Karpas-422 (cell line): ENCODE measurements around the gene ATG10. TPM values are rescaled to one million over a fixed set of nuclear protein-coding genes. Genes with fewer than 3 reads are reported as not detected.
"Not testable (repeated sequence)": the region's sequence is repeated elsewhere in the genome, so short reads cannot be mapped to it uniquely, and the experiment has no call there.

Experiments used
- DNase-seq: peaks from one replicate; pipeline ENCODE4 v3.0.0-alpha.2; 2015
- H2AFZ ChIP-seq: fragments of 200-600 bp; sonication (generic); 2 replicates; pipeline ENCODE4 v1.6.1; 2014; ENCODE audit warnings: antibody characterized with exemption, low read length, mixed read lengths
- H3K27ac ChIP-seq: fragments of 200-600 bp; sonication (generic); 2 replicates; pipeline ENCODE4 v1.5.1; 2014; ENCODE audit warnings: mild to moderate bottlenecking, low read length, moderate library complexity
- H3K27me3 ChIP-seq: fragments of 200-600 bp; sonication (generic); 2 replicates; pipeline ENCODE4 v1.6.1; 2014; ENCODE audit warnings: low read length, mixed read lengths
- H3K36me3 ChIP-seq: fragments of 200-600 bp; sonication (generic); 2 replicates; pipeline ENCODE4 v1.6.1; 2014; ENCODE audit warnings: low read length, mixed read lengths; ENCODE audit not compliant: insufficient read depth
- H3K4me1 ChIP-seq: fragments of 200-600 bp; sonication (generic); 2 replicates; pipeline ENCODE4 v1.6.1; 2014; ENCODE audit warnings: mild to moderate bottlenecking, low read length, mixed read lengths
- H3K4me2 ChIP-seq: fragments of 200-600 bp; sonication (generic); 2 replicates; pipeline ENCODE4 v1.6.1; 2014; ENCODE audit warnings: low read length, low read depth, mild to moderate bottlenecking; ENCODE audit not compliant: poor library complexity, severe bottlenecking
- H3K4me3 ChIP-seq: fragments of 200-600 bp; sonication (generic); 2 replicates; pipeline ENCODE4 v1.5.1; 2014; ENCODE audit warnings: mild to moderate bottlenecking, antibody characterized with exemption, low read length, mixed read lengths
- H3K79me2 ChIP-seq: fragments of 200-600 bp; sonication (generic); 2 replicates; pipeline ENCODE4 v1.6.1; 2014; ENCODE audit warnings: mild to moderate bottlenecking, low read length, mixed read lengths
- H3K9ac ChIP-seq: fragments of 200-600 bp; sonication (generic); 2 replicates; pipeline ENCODE4 v1.6.0; 2014; ENCODE audit warnings: low read length
- H3K9me2 ChIP-seq: fragments of 200-600 bp; sonication (generic), shearing (Covaris generic); replicated peaks from 2 replicates; pipeline ENCODE4 v1.6.0; 2014; ENCODE audit warnings: mild to moderate bottlenecking, low read length, moderate library complexity; ENCODE audit not compliant: insufficient read depth
- H3K9me3 ChIP-seq: fragments of 300-700, 200-600 bp; sonication (generic); 2 replicates; pipeline ENCODE4 v1.6.1; 2014; ENCODE audit warnings: low read length, mixed read lengths
- H4K20me1 ChIP-seq: fragments of 200-600 bp; sonication (generic); 2 replicates; pipeline ENCODE4 v1.6.1; 2014; ENCODE audit warnings: mild to moderate bottlenecking, antibody characterized with exemption, low read length, low read depth; ENCODE audit not compliant: insufficient read depth
- total RNA-seq: library from RNA; depleted of rRNA; stranded (reverse); fragments of >200 nt; shearing (Covaris generic); gene quantifications from 2 replicates; pipeline ENCODE4 v1.2.3, GENCODE V29; 2014; ENCODE audit warnings: low replicate concordance

The ATG10 gene
- total RNA-seq, 1 experiment from 2014 or later: 16.8 TPM

DNA sequence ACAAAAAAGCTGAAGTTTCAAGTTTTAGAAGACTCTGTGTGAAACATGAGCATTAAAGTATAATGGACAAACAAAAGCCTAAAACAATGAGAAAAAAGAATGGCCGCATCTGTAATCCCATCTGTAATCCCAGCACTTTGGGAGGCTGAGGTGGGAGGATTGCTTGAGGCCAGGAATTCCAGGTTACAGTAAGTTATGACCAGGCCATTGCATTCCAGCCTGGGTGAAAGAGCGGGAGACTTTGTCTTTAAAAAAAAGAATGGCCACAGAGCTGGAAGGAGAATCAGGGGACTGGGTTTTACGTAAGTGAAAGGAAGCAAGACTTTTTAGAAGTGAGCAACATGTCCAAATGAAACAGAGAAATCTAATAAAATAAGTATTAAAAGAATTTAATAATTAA lies 2.6 kb upstream of the ATG10 start:
- Histone ChIP-seq H2AFZ (no peak overlapping the region), H3K9me3 (no peaks in the 10 kb centered on the region), H3K27ac (no peak overlapping the region), H3K4me3 (no peak overlapping the region), H3K4me2 (no peak overlapping the region), H3K79me2 (peaks cover 24% of the 10 kb centered on the region), H4K20me1 (no peaks in the 10 kb centered on the region), H3K9ac (no peak overlapping the region), H3K27me3 (no peaks in the 10 kb centered on the region), H3K4me1 (peaks cover 25% of the 10 kb centered on the region), H3K36me3 (no peaks in the 10 kb centered on the region), H3K9me2 (no peaks in the 10 kb centered on the region)
- no peak for DNase-seq

DNA sequence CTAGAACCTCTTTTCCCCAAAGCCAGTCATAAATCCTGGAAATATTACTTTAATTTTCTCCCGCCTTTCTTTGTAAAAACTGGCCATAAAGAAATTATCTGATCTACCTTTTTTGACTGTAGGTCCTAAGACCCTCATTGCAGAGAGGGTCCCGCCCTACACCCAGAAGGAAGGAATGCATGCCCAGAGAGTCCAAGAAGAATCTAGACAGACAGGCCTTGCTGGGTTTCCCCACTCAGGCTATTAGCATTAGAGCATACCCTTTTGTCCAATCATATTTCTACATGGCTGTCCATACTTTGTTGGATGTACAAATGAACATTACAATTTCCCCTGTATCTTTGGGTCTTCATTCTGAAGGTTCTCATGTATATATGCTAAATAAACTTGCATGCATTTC lies 1.9 kb upstream of the ATG10 start:
- Histone ChIP-seq H2AFZ (no peak overlapping the region), H3K36me3 (no peaks in the 10 kb centered on the region), H3K9me3 (no peaks in the 10 kb centered on the region), H3K4me1 (peaks cover 29% of the 10 kb centered on the region), H4K20me1 (no peaks in the 10 kb centered on the region), H3K9me2 (no peaks in the 10 kb centered on the region), H3K4me2 (no peak overlapping the region), H3K9ac (no peak overlapping the region), H3K4me3 (no peak overlapping the region), H3K27ac (no peak overlapping the region), H3K79me2 (peaks cover 31% of the 10 kb centered on the region), H3K27me3 (no peaks in the 10 kb centered on the region)
- no peak for DNase-seq

DNA sequence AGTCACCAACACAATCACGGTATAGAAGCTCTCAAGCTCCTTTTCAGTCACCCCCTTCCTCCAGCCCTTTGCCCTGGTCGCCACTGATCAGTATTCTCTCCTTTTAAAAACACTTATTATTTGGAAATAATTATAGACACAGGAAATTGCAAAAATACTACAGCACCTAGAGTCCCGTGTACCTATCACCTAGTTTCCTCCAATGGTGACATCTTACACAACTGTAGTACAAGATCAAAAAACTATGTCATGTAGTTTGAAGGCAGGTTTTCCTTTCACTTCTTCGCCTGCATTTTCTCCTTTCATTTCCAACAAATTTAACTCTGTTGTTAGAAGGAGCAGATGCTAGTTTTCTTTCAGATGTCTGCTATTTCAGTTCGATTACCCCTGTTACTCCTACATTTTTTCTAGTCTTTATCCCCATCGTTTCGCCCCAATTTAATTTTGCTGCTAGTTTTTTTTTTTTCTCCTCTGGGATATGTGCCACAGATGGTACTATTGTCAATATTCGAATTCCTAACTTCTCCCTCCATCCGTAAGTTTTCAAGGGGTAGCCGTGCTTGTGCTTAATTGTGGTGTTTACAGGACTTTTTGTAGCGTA lies 612 bp upstream of the ATG10 start:
- H3K36me3 ChIP-seq: 0 out of 2 replicates have a peak, but pooled peaks cover under 1% of the 10 kb centered on the region
- peak overlapping the region; percentile 87 for H3K9ac ChIP-seq
- peaks cover 29% of the 10 kb centered on the region for H3K4me1 ChIP-seq
- H4K20me1 ChIP-seq: no peaks in the 10 kb centered on the region
- no peaks in the 10 kb centered on the region for H3K27me3 ChIP-seq
- DNase-seq: peak; percentile 67
- peak overlapping the region; percentile 78; the same call in 1 of the 2 replicates for H2AFZ ChIP-seq
- H3K79me2 ChIP-seq: peaks cover 38% of the 10 kb centered on the region
- H3K4me2 ChIP-seq: peak overlapping the region; percentile 99
- H3K27ac ChIP-seq: peak overlapping the region; percentile 55
- H3K9me3 ChIP-seq: no peaks in the 10 kb centered on the region
- no peaks in the 10 kb centered on the region for H3K9me2 ChIP-seq
- peak overlapping the region; percentile 90 for H3K4me3 ChIP-seq

DNA sequence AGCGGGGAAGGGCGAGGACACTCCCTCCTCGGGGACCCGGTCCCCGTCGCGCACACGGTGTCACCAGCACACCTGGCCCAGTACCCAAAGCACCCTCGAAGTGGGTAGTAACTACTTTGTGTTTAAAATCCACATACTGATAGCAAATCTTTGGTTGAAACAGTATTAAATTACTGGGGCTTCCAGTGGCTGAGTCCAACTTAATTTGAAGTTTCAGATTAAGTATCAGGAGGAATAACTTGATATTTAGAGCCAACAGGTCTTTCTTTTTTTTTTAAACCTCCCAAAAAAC lies 615 bp downstream of the ATG10 start:
- Histone ChIP-seq H3K4me2 (peak overlapping the region; percentile 99), H3K79me2 (peaks cover 50% of the 10 kb centered on the region), H3K27me3 (no peaks in the 10 kb centered on the region), H3K9ac (peak overlapping the region; percentile 87), H2AFZ (0 out of 2 replicates have a peak overlapping the region, but pooled peaks have one; percentile 2), H3K36me3 (peaks cover 11% of the 10 kb centered on the region), H3K27ac (peak overlapping the region; percentile 76), H3K4me3 (peak overlapping the region; percentile 90), H3K4me1 (peaks cover 29% of the 10 kb centered on the region), H3K9me3 (no peaks in the 10 kb centered on the region), H3K9me2 (no peaks in the 10 kb centered on the region), H4K20me1 (no peaks in the 10 kb centered on the region)
- peak; percentile 86 for DNase-seq

DNA sequence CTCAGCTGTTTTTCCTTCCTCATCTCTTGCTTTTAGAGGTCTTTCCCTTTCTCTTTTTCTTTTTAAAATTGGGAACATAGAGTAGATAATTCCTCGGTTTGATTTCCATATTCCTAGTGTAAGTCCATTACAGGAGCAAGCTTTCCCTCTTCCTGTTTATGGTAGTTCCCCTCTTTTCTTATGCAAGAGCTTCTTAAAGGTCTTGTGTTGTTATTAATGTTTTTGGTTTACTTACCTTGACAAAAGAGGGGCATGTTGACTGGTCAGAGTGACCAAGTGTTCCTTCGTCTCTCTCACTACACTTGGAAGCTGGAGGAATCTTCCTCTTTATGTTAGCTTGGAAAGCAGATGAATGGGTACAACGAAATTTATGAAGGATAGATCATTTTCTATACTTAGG lies 8.3 kb downstream of the ATG10 start:
- Histone ChIP-seq H4K20me1 (no peaks in the 10 kb centered on the region), H3K9me2 (no peaks in the 10 kb centered on the region), H3K4me2 (no peak overlapping the region), H3K4me1 (no peaks in the 10 kb centered on the region), H3K9ac (no peak overlapping the region), H3K27me3 (no peaks in the 10 kb centered on the region), H3K79me2 (peaks cover 48% of the 10 kb centered on the region), H3K36me3 (peaks cover 44% of the 10 kb centered on the region), H3K27ac (no peak overlapping the region), H2AFZ (no peak overlapping the region), H3K4me3 (no peak overlapping the region), H3K9me3 (no peaks in the 10 kb centered on the region)
- DNase-seq: no peak

DNA sequence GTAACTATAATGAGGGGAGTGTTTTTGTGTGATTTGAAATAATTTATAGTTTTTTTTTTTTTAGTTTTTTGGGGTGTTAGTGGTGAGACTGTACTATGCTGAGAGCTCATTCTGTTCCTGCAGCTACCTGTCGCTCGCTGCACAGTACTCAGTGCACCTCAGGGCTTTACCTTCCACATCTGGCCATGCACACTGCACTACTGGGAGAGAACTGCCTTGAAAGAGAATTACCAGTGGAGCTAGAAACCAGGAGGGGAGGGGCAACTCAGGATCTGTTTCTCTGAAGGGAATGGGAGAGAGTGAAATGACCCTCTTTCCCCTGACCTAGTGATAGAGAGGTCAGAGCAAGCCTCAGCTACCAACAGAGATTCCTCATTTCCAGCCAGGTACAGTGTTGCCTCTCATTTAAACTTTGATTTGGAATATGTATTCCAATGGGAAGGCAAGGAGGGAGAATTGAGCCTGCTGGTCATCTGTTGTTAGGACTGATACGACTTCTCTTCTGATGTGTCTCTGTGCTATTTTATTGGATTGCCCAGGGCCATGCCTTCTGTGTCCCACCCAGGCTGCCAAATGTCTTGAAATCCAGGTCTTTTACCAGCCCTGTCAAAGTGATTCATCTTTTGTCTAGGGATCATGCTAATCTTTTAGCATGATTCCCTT lies 8.9 kb downstream of the ATG10 start:
- no peak overlapping the region for H3K4me3 ChIP-seq
- H3K4me1 ChIP-seq: no peaks in the 10 kb centered on the region
- H3K9me2 ChIP-seq: no peaks in the 10 kb centered on the region
- peaks cover 47% of the 10 kb centered on the region for H3K79me2 ChIP-seq
- no peak overlapping the region for H2AFZ ChIP-seq
- DNase-seq: no peak
- no peak overlapping the region for H3K27ac ChIP-seq
- H3K9ac ChIP-seq: no peak overlapping the region
- no peaks in the 10 kb centered on the region for H4K20me1 ChIP-seq
- H3K4me2 ChIP-seq: no peak overlapping the region
- H3K36me3 ChIP-seq: peaks cover 44% of the 10 kb centered on the region
- H3K27me3 ChIP-seq: no peaks in the 10 kb centered on the region
- H3K9me3 ChIP-seq: no peaks in the 10 kb centered on the region

DNA sequence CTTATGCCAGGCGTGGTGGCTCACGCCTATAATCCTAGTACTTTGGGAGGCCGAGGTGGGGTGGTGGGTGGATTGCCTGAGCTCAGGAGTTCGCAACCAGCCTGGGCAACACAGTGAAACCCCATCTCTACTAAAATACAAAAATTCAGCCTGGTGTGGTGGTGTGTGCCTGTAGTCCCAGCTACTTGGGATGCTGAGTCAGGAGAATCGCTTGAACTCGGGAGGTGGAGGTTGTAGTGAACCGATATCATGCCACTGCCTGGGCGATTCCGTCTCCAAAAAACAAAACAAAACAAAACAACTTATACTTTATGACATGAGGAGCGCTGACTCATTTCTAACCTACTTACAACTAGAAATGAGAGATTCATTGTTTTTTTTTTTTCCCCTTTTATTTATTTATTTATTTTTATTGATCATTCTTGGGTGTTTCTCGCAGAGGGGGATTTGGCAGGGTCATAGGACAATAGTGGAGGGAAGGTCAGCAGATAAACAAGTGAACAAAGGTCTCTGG lies 10.4 kb downstream of the ATG10 start:
- H3K9me3 ChIP-seq, H3K27me3 ChIP-seq, H3K9me2 ChIP-seq, H3K4me1 ChIP-seq, H4K20me1 ChIP-seq, H3K4me2 ChIP-seq, H3K9ac ChIP-seq, DNase-seq, H2AFZ ChIP-seq, H3K4me3 ChIP-seq, H3K27ac ChIP-seq: not testable (repeated sequence)
- peaks cover 35% of the 10 kb centered on the region for H3K36me3 ChIP-seq
- peaks cover 41% of the 10 kb centered on the region for H3K79me2 ChIP-seq

DNA sequence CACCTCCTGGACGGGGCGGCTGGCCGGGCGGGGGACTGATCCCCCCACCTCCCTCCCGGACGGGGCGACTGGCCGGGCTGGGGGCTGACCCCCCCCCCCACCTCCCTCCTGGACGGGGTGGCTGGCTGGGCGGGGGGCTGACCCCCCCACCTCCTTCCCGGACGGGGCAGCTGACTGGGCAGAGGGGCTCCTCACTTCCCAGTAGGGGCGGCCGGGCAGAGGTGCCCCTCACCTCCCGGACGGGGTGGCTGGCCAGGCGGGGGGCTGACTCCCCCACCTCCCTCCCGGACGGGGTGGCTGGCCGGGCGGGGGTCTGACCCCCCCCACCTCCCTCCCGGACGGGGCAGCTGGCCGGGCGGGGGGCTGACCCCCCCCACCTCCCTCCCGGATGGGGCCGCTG lies 11.3 kb downstream of the ATG10 start:
- not testable (repeated sequence) for H2AFZ ChIP-seq, H3K9me2 ChIP-seq, H3K4me3 ChIP-seq, H3K9me3 ChIP-seq, H4K20me1 ChIP-seq, H3K27me3 ChIP-seq, DNase-seq, H3K4me1 ChIP-seq, H3K27ac ChIP-seq, H3K9ac ChIP-seq, H3K4me2 ChIP-seq
- Histone ChIP-seq H3K36me3 (peaks cover 29% of the 10 kb centered on the region), H3K79me2 (peaks cover 36% of the 10 kb centered on the region)
